Liver (tissue), 9 donors: ENCODE data around the gene RFX8. TPM values are rescaled to one million over a fixed set of nuclear protein-coding genes. Genes with fewer than 3 reads are reported as not detected.
A peak's percentile ranks its signal among the peaks of the same experiment; 100 is the strongest.

ENCODE experiments used
- DNase-seq: peaks from one replicate; pipeline ENCODE4 v3.0.0-alpha.2; 2017; ENCODE audit warnings: low spot score
- H3K27ac ChIP-seq, 2 donors: one replicate each; pipeline ENCODE4 v1.7.0; 2013; ENCODE audit warnings: inconsistent platforms in 2 of 2, low read length in 2 of 2, control low read depth in 1 of 2, low read depth in 1 of 2, mild to moderate bottlenecking in 1 of 2
- H3K27me3 ChIP-seq, 4 donors: one replicate each; pipeline versions ENCODE4 v1.6.1 to v1.7.0; 2013; ENCODE audit warnings: low read length in 3 of 4, inconsistent platforms in 1 of 4, mild to moderate bottlenecking in 1 of 4, moderate library complexity in 1 of 4; ENCODE audit not compliant: control insufficient read depth in 4 of 4, insufficient read depth in 4 of 4
- H3K36me3 ChIP-seq, 4 donors: one replicate each; pipeline versions ENCODE4 v1.6.1 to v1.7.0; 2013; ENCODE audit warnings: low read length in 3 of 4, mild to moderate bottlenecking in 3 of 4, low read depth in 1 of 4, moderate library complexity in 1 of 4; ENCODE audit not compliant: control insufficient read depth in 4 of 4, insufficient read depth in 3 of 4
- H3K4me1 ChIP-seq, 4 donors: one replicate each; pipeline versions ENCODE4 v1.6.1 to v1.7.0; 2013; ENCODE audit warnings: low read length in 3 of 4, mild to moderate bottlenecking in 3 of 4, moderate library complexity in 1 of 4; ENCODE audit not compliant: control insufficient read depth in 4 of 4, insufficient read depth in 4 of 4
- H3K4me3 ChIP-seq, 3 donors: one replicate each; pipeline versions ENCODE4 v1.6.1 to v1.7.0; 2013; ENCODE audit warnings: low read length in 3 of 3, control low read depth in 1 of 3, low read depth in 1 of 3, mild to moderate bottlenecking in 1 of 3
- H3K9ac ChIP-seq, 2 donors: one replicate each; pipeline ENCODE4 v1.7.0; 2013; ENCODE audit warnings: low read length in 2 of 2, mild to moderate bottlenecking in 2 of 2, moderate library complexity in 2 of 2, control low read depth in 1 of 2, low read depth in 1 of 2
- H3K9me3 ChIP-seq, 4 donors: one replicate each; pipeline versions ENCODE4 v1.6.1 to v1.7.0; 2013; ENCODE audit warnings: low read length in 3 of 4; ENCODE audit not compliant: control insufficient read depth in 4 of 4
- CTCF ChIP-seq: fragments of 150-350 bp; IDR thresholded peaks from 2 replicates; pipeline ENCODE4 v1.5.1; 2017; ENCODE audit warnings: improper control_type of control experiment, low read depth, low read length; ENCODE audit not compliant: missing input control
- EGR1 ChIP-seq, 2 donors: IDR thresholded peaks; 2 replicates each; pipeline ENCODE4 v1.6.1; 2016 to 2018; ENCODE audit warnings: antibody characterized with exemption in 2 of 2, low read depth in 2 of 2
- FOXA1 ChIP-seq: IDR thresholded peaks from 2 replicates; pipeline ENCODE4 v1.6.1; 2016; ENCODE audit warnings: antibody characterized with exemption
- FOXA2 ChIP-seq: IDR thresholded peaks from 2 replicates; pipeline ENCODE4 v1.6.1; 2016; ENCODE audit warnings: antibody characterized with exemption
- GABPA ChIP-seq, 2 donors: IDR thresholded peaks in 1 of 2; conservative IDR thresholded peaks in 1 of 2; 2 replicates each; pipeline ENCODE4 v1.6.1; 2016; ENCODE audit warnings: antibody characterized with exemption in 2 of 2, mild to moderate bottlenecking in 1 of 2, moderate library complexity in 1 of 2
- HNF4A ChIP-seq, 2 donors: conservative IDR thresholded peaks; 2 replicates each; pipeline ENCODE4 v1.6.1; 2016; ENCODE audit warnings: antibody characterized with exemption in 2 of 2, mild to moderate bottlenecking in 2 of 2
- HNF4G ChIP-seq: IDR thresholded peaks from 2 replicates; pipeline ENCODE4 v1.6.1; 2016; ENCODE audit warnings: antibody characterized with exemption
- JUND ChIP-seq, 2 donors: IDR thresholded peaks; 2 replicates each; pipeline ENCODE4 v1.6.1; 2016; ENCODE audit warnings: antibody characterized with exemption in 2 of 2
- NR2F2 ChIP-seq: IDR thresholded peaks from 2 replicates; pipeline ENCODE4 v1.6.1; 2016; ENCODE audit warnings: antibody characterized with exemption
- RAD21 ChIP-seq, 2 donors: IDR thresholded peaks; 2 replicates each; pipeline ENCODE4 v1.6.1; 2016; ENCODE audit warnings: antibody characterized with exemption in 2 of 2, mild to moderate bottlenecking in 2 of 2
- REST ChIP-seq: IDR thresholded peaks from 2 replicates; pipeline ENCODE4 v1.6.1; 2016; ENCODE audit warnings: antibody characterized with exemption, mild to moderate bottlenecking
- RXRA ChIP-seq, 2 donors: IDR thresholded peaks; 2 replicates each; pipeline ENCODE4 v1.6.1; 2017 to 2018; ENCODE audit warnings: antibody characterized with exemption in 2 of 2, mild to moderate bottlenecking in 1 of 2
- TAF1 ChIP-seq: conservative IDR thresholded peaks from 2 replicates; pipeline ENCODE4 v1.6.1; 2016; ENCODE audit warnings: antibody characterized with exemption, mild to moderate bottlenecking
- WGBS: extraction: QIAGEN DNeasy Blood & Tissue Kit; methylation state at CpG from one replicate; pipeline ENCODE4 v1.1.7; 2013; 5-methylcytosine and 5-hydroxymethylcytosine counted together
- polyA plus RNA-seq, 2 donors: library from polyadenylated mRNA; stranded (reverse) in 1 of 2; unstranded in 1 of 2; fragments of 200-250 nt in 1 of 2; fragments of >200 nt in 1 of 2; fragmentation: Nextera tagmentation in 1 of 2; extraction: Ambion mirVana in 1 of 2; gene quantifications; one replicate each; pipeline versions ENCODE4 v1.2.1 to v1.2.3, GENCODE V29; 2013 to 2015
- total RNA-seq, 2 donors: library from RNA; depleted of rRNA; stranded (reverse); fragments of >200 nt; gene quantifications; one replicate each; pipeline ENCODE4 v1.2.3, GENCODE V29; 2014
- TF ChIP-seq, protein P1 (sequence below): IDR thresholded peaks from 2 replicates; pipeline ENCODE4 v1.6.1; 2016; ENCODE audit warnings: antibody characterized with exemption
- TF ChIP-seq, protein P2 (sequence below): IDR thresholded peaks from 2 replicates; pipeline ENCODE4 v1.6.1; 2016; ENCODE audit warnings: antibody characterized with exemption
- TF ChIP-seq, protein P3 (sequence below): IDR thresholded peaks from 2 replicates; pipeline ENCODE4 v1.6.1; 2016; ENCODE audit warnings: antibody characterized with exemption
- donor health status: healthy.
- donor health status: healthy.
- donor health status: healthy.
- donor health status: healthy.
- donor health status: healthy.

Gene RFX8
- total and polyA plus RNA-seq, 4 donors = 0.08 to 0.09 (median 0.09) TPM; not detected in 1

DNA sequence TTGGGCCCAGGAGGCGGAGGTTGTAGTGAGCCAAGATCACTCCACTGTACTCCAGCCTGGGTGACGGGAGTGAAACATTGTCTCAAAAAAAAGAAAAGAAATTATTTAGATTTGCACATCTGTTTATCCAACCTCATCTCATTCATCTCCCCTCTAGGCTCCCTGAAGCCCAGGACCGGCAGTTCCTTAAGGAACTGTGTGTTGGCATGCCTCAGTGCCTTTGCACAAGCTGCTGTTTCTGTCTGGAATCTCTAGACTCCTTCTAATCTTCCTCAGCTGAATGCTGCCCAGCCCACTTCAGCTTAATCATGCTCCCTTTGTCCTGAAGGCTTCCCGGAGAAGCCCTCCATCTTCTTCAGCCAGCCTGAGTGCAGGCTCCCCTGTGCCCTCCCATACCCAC is 10.9 kb upstream of the RFX8 start:
- H3K4me1 ChIP-seq = peaks cover 0 to 4% (median 0%) of the 10 kb centered on the region in 4 donors
- no peaks in the 10 kb centered on the region for H3K9me3 ChIP-seq
- 91% methylated on average over 4 of the region's 4 CpGs for WGBS
- peak overlapping the region in 1 of 2 donors; percentile 5 for H3K27ac ChIP-seq
- H3K27me3 ChIP-seq = no peaks in the 10 kb centered on the region
- TF ChIP-seq EGR1 (IDR thresholded peaks at IDR 0.05; ENCODE audit: low read depth in 2 of 2) = no peak
- TF ChIP-seq FOXA2 = no peak
- no peak for TF ChIP-seq CTCF
- no peak overlapping the region for H3K4me3 ChIP-seq
- DNase-seq = no peak
- H3K9ac ChIP-seq = no peak overlapping the region
- H3K36me3 ChIP-seq = no peaks in the 10 kb centered on the region

- Histone ChIP-seq H3K9me3 (no peaks in the 10 kb centered on the region), H3K36me3 (no peaks in the 10 kb centered on the region), H3K4me1 (no peaks in the 10 kb centered on the region), H3K9ac (no peak overlapping the region), H3K4me3 (no peak overlapping the region), H3K27ac (no peak overlapping the region), H3K27me3 (no peaks in the 10 kb centered on the region)
- DNase-seq = no peak
- TF ChIP-seq GABPA (IDR thresholded peaks at IDR 0.05 in 1 of 2, conservative IDR thresholded peaks at IDR 0.05 in 1 of 2) = no peak
- no peak for TF ChIP-seq FOXA1
- no peak for TF ChIP-seq NR2F2
- no peak for TF ChIP-seq RAD21 (IDR thresholded peaks at IDR 0.05)
- TF ChIP-seq, protein P1, sequence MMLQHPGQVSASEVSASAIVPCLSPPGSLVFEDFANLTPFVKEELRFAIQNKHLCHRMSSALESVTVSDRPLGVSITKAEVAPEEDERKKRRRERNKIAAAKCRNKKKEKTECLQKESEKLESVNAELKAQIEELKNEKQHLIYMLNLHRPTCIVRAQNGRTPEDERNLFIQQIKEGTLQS = no peak
- TF ChIP-seq, protein P2, sequence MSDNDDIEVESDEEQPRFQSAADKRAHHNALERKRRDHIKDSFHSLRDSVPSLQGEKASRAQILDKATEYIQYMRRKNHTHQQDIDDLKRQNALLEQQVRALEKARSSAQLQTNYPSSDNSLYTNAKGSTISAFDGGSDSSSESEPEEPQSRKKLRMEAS = no peak
- no peak for TF ChIP-seq REST
- no peak for TF ChIP-seq TAF1
- no peak for TF ChIP-seq HNF4A (conservative IDR thresholded peaks at IDR 0.05)
- no peak for TF ChIP-seq RXRA (IDR thresholded peaks at IDR 0.05)
- TF ChIP-seq HNF4G = no peak
- TF ChIP-seq, protein P3, sequence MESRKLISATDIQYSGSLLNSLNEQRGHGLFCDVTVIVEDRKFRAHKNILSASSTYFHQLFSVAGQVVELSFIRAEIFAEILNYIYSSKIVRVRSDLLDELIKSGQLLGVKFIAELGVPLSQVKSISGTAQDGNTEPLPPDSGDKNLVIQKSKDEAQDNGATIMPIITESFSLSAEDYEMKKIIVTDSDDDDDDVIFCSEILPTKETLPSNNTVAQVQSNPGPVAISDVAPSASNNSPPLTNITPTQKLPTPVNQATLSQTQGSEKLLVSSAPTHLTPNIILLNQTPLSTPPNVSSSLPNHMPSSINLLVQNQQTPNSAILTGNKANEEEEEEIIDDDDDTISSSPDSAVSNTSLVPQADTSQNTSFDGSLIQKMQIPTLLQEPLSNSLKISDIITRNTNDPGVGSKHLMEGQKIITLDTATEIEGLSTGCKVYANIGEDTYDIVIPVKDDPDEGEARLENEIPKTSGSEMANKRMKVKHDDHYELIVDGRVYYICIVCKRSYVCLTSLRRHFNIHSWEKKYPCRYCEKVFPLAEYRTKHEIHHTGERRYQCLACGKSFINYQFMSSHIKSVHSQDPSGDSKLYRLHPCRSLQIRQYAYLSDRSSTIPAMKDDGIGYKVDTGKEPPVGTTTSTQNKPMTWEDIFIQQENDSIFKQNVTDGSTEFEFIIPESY = no peak
- TF ChIP-seq JUND (IDR thresholded peaks at IDR 0.05) = no peak
- WGBS = 88% methylated on average over 8 of the region's 8 CpGs
Observed at GRCh38 chr2:101480764-101481163, 5.9 kb upstream of the RFX8 start.
